Ishikawa (cell line): ENCODE results near the gene PXDC1.

Experiments used
- CEBPB ChIP-seq: IDR thresholded peaks from 2 replicates; pipeline ENCODE4 v1.6.1; 2012
- CREB1 ChIP-seq: IDR thresholded peaks from 2 replicates; pipeline ENCODE4 v1.6.1; 2012; ENCODE audit warnings: low read depth
- EGR1 ChIP-seq: IDR thresholded peaks from 2 replicates; pipeline ENCODE4 v1.6.1; 2012
- EP300 ChIP-seq: IDR thresholded peaks from 2 replicates; pipeline ENCODE4 v1.6.1; 2012; ENCODE audit warnings: borderline replicate concordance
- FOXM1 ChIP-seq: IDR thresholded peaks from 2 replicates; pipeline ENCODE4 v1.6.1; 2012; ENCODE audit warnings: low read depth, borderline replicate concordance
- MAX ChIP-seq: IDR thresholded peaks from 2 replicates; pipeline ENCODE4 v1.6.1; 2012
- NFIC ChIP-seq: IDR thresholded peaks from 2 replicates; pipeline ENCODE4 v1.6.1; 2012
- RAD21 ChIP-seq: IDR thresholded peaks from 2 replicates; pipeline ENCODE4 v1.6.1; 2012; ENCODE audit warnings: low read depth
- TAF1 ChIP-seq: IDR thresholded peaks from 2 replicates; pipeline ENCODE4 v1.6.1; 2012; ENCODE audit warnings: low read depth, mild to moderate bottlenecking
- TCF12 ChIP-seq: IDR thresholded peaks from 2 replicates; pipeline ENCODE4 v1.6.1; 2012; ENCODE audit warnings: low read depth
- TEAD4 ChIP-seq: IDR thresholded peaks from 2 replicates; pipeline ENCODE4 v1.6.1; 2012
- YY1 ChIP-seq: IDR thresholded peaks from 2 replicates; pipeline ENCODE4 v1.6.1; 2012; ENCODE audit warnings: low read depth
- ZBTB7A ChIP-seq: IDR thresholded peaks from 2 replicates; pipeline ENCODE4 v1.6.1; 2012; ENCODE audit warnings: low read depth
- TF ChIP-seq, protein P1 (sequence below): IDR thresholded peaks from 2 replicates; pipeline ENCODE4 v1.6.1; 2012
- TF ChIP-seq, protein P2 (sequence below): IDR thresholded peaks from 2 replicates; pipeline ENCODE4 v1.6.1; 2012; ENCODE audit warnings: low read depth, mild to moderate bottlenecking

Gene PXDC1

DNA sequence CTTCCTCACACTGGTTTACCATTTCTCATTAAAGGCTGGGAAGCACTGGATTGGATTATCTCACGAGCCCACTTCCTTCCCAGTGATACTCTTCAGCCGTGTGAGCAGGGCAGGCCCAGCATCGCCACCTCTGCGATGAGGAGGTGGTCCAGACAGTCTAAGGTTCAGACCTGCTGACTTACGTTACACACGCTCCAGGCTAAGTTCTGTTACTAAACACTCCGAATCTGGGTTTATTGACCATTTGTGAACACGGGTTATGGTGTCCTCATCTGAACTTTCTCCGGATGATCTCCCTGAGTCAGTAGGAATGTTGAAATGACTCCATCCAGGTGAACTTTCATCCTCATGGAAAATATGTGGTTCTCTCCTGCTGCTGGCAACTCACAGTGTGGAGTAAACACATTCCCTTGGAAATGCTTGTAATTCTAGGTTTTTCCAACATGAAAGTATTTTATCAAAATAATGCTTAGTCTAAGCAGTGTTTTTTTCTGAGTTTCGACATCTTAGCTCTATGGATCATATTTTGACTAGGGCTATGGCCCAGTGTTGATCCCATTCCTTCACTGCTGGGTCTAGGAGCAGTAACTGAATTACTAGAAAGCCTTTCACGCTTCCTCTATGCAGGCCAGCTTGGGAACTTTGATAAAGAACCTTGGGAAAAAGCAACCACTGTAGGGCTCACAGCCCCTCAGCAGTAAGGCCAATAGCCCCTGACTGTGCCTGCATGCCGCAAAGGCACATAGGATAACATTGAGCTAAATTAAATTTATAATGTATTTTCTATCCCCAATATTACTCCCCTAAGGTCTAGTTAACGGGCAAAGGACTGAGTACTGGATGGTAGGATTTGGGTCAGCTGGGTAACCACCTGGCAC, 37.7 kb upstream of the PXDC1 start:
- TF ChIP-seq CREB1: no peak
- no peak for TF ChIP-seq EGR1
- no peak for TF ChIP-seq TAF1
- TF ChIP-seq CEBPB: no peak
- TF ChIP-seq EP300: no peak

DNA sequence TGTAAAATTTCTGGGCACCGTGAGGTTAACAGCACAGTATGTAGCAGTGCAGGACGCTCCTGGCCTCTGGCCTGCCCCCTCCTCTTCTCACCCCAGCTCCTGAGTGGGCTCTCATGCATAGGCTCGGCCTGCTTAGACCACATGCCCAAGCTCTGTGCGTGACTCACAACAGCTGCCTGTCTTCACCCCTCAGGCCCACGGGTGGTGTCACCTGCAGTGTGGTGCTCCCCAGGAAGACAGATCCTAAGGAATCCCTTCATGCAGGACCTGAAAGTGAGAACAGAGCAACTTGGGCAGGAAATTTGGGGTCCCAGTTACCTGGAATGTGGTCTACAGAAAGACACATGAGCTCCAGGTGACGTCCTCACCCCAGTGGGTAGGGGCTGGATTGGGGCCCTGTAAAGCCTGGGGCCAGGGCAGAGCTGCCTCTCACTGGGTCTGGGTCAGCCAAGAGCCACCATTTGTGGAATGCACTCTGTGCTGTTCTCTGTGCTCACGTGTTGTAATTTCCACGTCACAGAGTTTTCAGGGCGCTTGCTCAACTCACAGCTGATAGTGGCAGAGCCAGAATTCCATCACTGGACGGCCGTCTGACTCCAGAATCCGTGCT, 37.0 kb upstream of the PXDC1 start:
- TF ChIP-seq EGR1: no peak
- TF ChIP-seq TAF1: no peak
- TF ChIP-seq TEAD4: no peak
- TF ChIP-seq, protein P1, sequence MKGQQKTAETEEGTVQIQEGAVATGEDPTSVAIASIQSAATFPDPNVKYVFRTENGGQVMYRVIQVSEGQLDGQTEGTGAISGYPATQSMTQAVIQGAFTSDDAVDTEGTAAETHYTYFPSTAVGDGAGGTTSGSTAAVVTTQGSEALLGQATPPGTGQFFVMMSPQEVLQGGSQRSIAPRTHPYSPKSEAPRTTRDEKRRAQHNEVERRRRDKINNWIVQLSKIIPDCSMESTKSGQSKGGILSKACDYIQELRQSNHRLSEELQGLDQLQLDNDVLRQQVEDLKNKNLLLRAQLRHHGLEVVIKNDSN: no peak
- no peak for TF ChIP-seq EP300
- TF ChIP-seq TCF12: no peak
- no peak for TF ChIP-seq ZBTB7A
- TF ChIP-seq CEBPB: no peak
- TF ChIP-seq, protein P2, sequence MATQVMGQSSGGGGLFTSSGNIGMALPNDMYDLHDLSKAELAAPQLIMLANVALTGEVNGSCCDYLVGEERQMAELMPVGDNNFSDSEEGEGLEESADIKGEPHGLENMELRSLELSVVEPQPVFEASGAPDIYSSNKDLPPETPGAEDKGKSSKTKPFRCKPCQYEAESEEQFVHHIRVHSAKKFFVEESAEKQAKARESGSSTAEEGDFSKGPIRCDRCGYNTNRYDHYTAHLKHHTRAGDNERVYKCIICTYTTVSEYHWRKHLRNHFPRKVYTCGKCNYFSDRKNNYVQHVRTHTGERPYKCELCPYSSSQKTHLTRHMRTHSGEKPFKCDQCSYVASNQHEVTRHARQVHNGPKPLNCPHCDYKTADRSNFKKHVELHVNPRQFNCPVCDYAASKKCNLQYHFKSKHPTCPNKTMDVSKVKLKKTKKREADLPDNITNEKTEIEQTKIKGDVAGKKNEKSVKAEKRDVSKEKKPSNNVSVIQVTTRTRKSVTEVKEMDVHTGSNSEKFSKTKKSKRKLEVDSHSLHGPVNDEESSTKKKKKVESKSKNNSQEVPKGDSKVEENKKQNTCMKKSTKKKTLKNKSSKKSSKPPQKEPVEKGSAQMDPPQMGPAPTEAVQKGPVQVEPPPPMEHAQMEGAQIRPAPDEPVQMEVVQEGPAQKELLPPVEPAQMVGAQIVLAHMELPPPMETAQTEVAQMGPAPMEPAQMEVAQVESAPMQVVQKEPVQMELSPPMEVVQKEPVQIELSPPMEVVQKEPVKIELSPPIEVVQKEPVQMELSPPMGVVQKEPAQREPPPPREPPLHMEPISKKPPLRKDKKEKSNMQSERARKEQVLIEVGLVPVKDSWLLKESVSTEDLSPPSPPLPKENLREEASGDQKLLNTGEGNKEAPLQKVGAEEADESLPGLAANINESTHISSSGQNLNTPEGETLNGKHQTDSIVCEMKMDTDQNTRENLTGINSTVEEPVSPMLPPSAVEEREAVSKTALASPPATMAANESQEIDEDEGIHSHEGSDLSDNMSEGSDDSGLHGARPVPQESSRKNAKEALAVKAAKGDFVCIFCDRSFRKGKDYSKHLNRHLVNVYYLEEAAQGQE: no peak
- TF ChIP-seq RAD21: no peak
- TF ChIP-seq FOXM1: no peak
- no peak for TF ChIP-seq CREB1
- TF ChIP-seq NFIC: no peak
- TF ChIP-seq YY1: no peak
- no peak for TF ChIP-seq MAX

- TF ChIP-seq CEBPB: 0 out of 2 replicates have a peak, but pooled peaks have one; percentile 11
- TF ChIP-seq ZBTB7A: no peak
These were observed 34.6 kb upstream of the PXDC1 start for GRCh38 chr6:3786141-3786540.

DNA sequence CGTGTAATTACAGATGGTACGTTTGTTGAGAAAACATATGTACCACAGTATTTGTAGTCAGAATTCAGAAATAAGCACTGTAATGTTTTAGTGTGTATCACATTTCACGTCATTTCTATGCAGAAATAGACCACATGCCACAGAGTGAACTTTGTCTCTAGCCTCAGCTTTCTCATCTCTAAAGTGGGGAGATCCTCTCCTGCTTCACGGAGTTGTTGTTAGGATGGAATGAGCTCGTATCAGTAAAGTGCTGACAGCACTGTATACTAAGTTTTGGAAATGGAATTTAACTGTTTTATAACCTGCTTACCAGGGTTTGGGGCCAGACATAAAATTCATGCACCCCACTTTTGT, 34.2 kb upstream of the PXDC1 start:
- no peak for TF ChIP-seq EGR1
- no peak for TF ChIP-seq YY1
- no peak for TF ChIP-seq FOXM1
- TF ChIP-seq TCF12: no peak
- TF ChIP-seq, protein P2: no peak
- no peak for TF ChIP-seq TEAD4
- TF ChIP-seq RAD21: no peak
- TF ChIP-seq, protein P1: no peak
- no peak for TF ChIP-seq EP300
- no peak for TF ChIP-seq MAX
- no peak for TF ChIP-seq TAF1
- no peak for TF ChIP-seq ZBTB7A
- no peak for TF ChIP-seq CEBPB
- TF ChIP-seq NFIC: no peak

DNA sequence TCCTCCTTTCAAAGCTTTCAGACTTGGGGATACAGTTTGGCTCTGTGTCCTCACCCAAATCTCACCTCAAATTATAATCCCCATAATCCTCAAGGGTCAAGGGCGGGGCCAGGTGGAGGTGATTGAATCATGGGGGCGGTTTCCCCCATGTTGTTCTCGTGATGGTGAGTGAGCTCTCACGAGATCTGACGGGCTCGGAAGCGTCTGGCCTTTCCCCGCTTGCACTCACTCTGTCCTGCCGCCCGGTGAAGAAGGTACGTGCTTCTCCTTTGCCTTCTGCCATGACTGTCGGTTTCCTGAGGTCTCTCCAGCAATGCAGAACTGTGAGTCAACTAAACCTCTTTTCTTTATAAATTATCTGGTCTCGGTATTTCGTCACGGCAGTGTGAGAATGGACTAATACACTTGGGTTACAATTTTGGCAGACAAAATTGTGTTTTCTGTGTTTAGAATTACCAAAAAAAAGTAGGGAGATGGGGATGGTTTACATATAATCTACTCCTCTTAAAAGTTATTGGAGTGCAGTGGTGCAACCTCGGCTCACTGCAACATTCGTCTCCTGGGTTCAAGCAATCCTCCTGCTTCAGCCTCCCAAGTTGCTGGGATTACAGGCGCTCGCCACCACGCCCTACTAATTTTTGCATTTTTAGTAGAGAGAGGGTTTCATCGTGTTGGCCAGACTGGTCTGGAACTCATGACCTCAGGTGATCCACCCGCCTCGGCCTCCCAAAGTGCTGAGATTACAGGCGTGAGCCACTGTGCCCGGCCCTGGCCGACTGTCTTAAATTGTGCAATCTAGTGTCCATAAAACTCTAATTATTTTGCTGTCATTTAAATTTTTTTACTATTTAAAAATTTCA, 33.6 kb upstream of the PXDC1 start:
- TF ChIP-seq CREB1 (no peak), NFIC (no peak), TCF12 (no peak), EGR1 (no peak), TEAD4 (no peak), RAD21 (no peak), YY1 (no peak), EP300 (no peak), MAX (no peak), ZBTB7A (no peak), FOXM1 (no peak), TAF1 (no peak), CEBPB (no peak)
- TF ChIP-seq, protein P2: no peak
- TF ChIP-seq, protein P1: no peak
